Measurements from ENCODE around the gene PAF1.

PAF1 gene

GRCh38 chr19:39409208-39410016, 18.5 kb upstream of the PAF1 start:
- DNase-seq (ENCODE audit: low read depth): peak; percentile 93
- no peaks in the 10 kb centered on the region for H3K9me3 ChIP-seq (ENCODE audit: control insufficient read depth, low read length)
- peaks cover 15% of the 10 kb centered on the region for H3K36me3 ChIP-seq (ENCODE audit: control insufficient read depth, insufficient read depth, low read length, severe bottlenecking)
- H3K27me3 ChIP-seq (replicated peaks; ENCODE audit: control insufficient read depth, insufficient read depth, low read length): no peaks in the 10 kb centered on the region
- peaks cover 36% of the 10 kb centered on the region for H3K4me1 ChIP-seq (ENCODE audit: control insufficient read depth, insufficient read depth, low read length)
- peak overlapping the region; percentile 99 for H3K4me3 ChIP-seq (ENCODE audit: low read length)
- peak overlapping the region; percentile 100 for H3K9ac ChIP-seq (ENCODE audit: low read length)

- no peaks in the 10 kb centered on the region for H3K27me3 ChIP-seq (replicated peaks; ENCODE audit: control insufficient read depth, insufficient read depth, low read length)
- peak overlapping the region; percentile 99 for H3K4me3 ChIP-seq (ENCODE audit: low read length)
- DNase-seq (ENCODE audit: low read depth): peak; percentile 64
Observed at GRCh38 chr19:39408392-39409207, 17.7 kb upstream of the PAF1 start.

GRCh38 chr19:39407660-39408391, 16.9 kb upstream of the PAF1 start:
- Histone ChIP-seq H3K4me3 (ENCODE audit: low read length) (peak overlapping the region; percentile 99), H3K36me3 (ENCODE audit: control insufficient read depth, insufficient read depth, low read length, severe bottlenecking) (peaks cover 15% of the 10 kb centered on the region), H3K9me3 (ENCODE audit: control insufficient read depth, low read length) (no peaks in the 10 kb centered on the region), H3K4me1 (ENCODE audit: control insufficient read depth, insufficient read depth, low read length) (peaks cover 38% of the 10 kb centered on the region), H3K27me3 (replicated peaks; ENCODE audit: control insufficient read depth, insufficient read depth, low read length) (no peaks in the 10 kb centered on the region), H3K9ac (ENCODE audit: low read length) (peak overlapping the region; percentile 100)
- peak; percentile 66 for DNase-seq (ENCODE audit: low read depth)

More at GRCh38 chr19:39408392-39409207, 17.7 kb upstream of the PAF1 start:
- Histone ChIP-seq H3K9ac (ENCODE audit: low read length) (peak overlapping the region; percentile 100), H3K36me3 (ENCODE audit: control insufficient read depth, insufficient read depth, low read length, severe bottlenecking) (peaks cover 15% of the 10 kb centered on the region), H3K4me1 (ENCODE audit: control insufficient read depth, insufficient read depth, low read length) (peaks cover 34% of the 10 kb centered on the region), H3K9me3 (ENCODE audit: control insufficient read depth, low read length) (no peaks in the 10 kb centered on the region)

- H3K9me3 ChIP-seq (ENCODE audit: control insufficient read depth, low read length): no peaks in the 10 kb centered on the region
- peak overlapping the region; percentile 99 for H3K4me3 ChIP-seq (ENCODE audit: low read length)
- H3K4me1 ChIP-seq (ENCODE audit: control insufficient read depth, insufficient read depth, low read length): peaks cover 42% of the 10 kb centered on the region
- peaks cover 15% of the 10 kb centered on the region for H3K36me3 ChIP-seq (ENCODE audit: control insufficient read depth, insufficient read depth, low read length, severe bottlenecking)
- H3K27me3 ChIP-seq (replicated peaks; ENCODE audit: control insufficient read depth, insufficient read depth, low read length): no peaks in the 10 kb centered on the region
- peak overlapping the region; percentile 100 for H3K9ac ChIP-seq (ENCODE audit: low read length)
- DNase-seq (ENCODE audit: low read depth): no peak
Observed at GRCh38 chr19:39407410-39407659, 16.4 kb upstream of the PAF1 start.

- no peaks in the 10 kb centered on the region for H3K27me3 ChIP-seq (replicated peaks; ENCODE audit: control insufficient read depth, insufficient read depth, low read length)
- H3K4me3 ChIP-seq (ENCODE audit: low read length): peak within 1 kb of the TSS; percentile 99
- peak; percentile 95 for DNase-seq (ENCODE audit: low read depth)
- H3K9ac ChIP-seq (ENCODE audit: low read length): peak within 1 kb of the TSS; percentile 100
- no peaks in the 10 kb centered on the region for H3K9me3 ChIP-seq (ENCODE audit: control insufficient read depth, low read length)
- H3K36me3 ChIP-seq (ENCODE audit: control insufficient read depth, insufficient read depth, low read length, severe bottlenecking): peaks cover 15% of the 10 kb centered on the region
- H3K4me1 ChIP-seq (ENCODE audit: control insufficient read depth, insufficient read depth, low read length): peaks cover 47% of the 10 kb centered on the region
Observed at GRCh38 chr19:39406656-39407409, 15.9 kb upstream of the PAF1 start, which contains the start of gene ZFP36. Gene ZFP36, plus strand, starts transcription at chr19:39406847. Its CDS starts 58 bp downstream, at chr19:39406905.

GRCh38 chr19:39405958-39406655, 15.2 kb upstream of the PAF1 start:
- Histone ChIP-seq H3K27me3 (replicated peaks; ENCODE audit: control insufficient read depth, insufficient read depth, low read length) (no peaks in the 10 kb centered on the region), H3K9me3 (ENCODE audit: control insufficient read depth, low read length) (no peaks in the 10 kb centered on the region), H3K4me1 (ENCODE audit: control insufficient read depth, insufficient read depth, low read length) (peaks cover 47% of the 10 kb centered on the region), H3K36me3 (ENCODE audit: control insufficient read depth, insufficient read depth, low read length, severe bottlenecking) (peaks cover 15% of the 10 kb centered on the region), H3K9ac (ENCODE audit: low read length) (peak overlapping the region; percentile 88), H3K4me3 (ENCODE audit: low read length) (peak overlapping the region; percentile 83)
- no peak for DNase-seq (ENCODE audit: low read depth)

- peak overlapping the region; percentile 88 for H3K9ac ChIP-seq (ENCODE audit: low read length)
- no peaks in the 10 kb centered on the region for H3K9me3 ChIP-seq (ENCODE audit: control insufficient read depth, low read length)
- peak overlapping the region; percentile 83 for H3K4me3 ChIP-seq (ENCODE audit: low read length)
- no peaks in the 10 kb centered on the region for H3K27me3 ChIP-seq (replicated peaks; ENCODE audit: control insufficient read depth, insufficient read depth, low read length)
- peak; percentile 30 for DNase-seq (ENCODE audit: low read depth)
- peaks cover 15% of the 10 kb centered on the region for H3K36me3 ChIP-seq (ENCODE audit: control insufficient read depth, insufficient read depth, low read length, severe bottlenecking)
- peaks cover 40% of the 10 kb centered on the region for H3K4me1 ChIP-seq (ENCODE audit: control insufficient read depth, insufficient read depth, low read length)
Observed at GRCh38 chr19:39405261-39405957, 14.5 kb upstream of the PAF1 start.

GRCh38 chr19:39403331-39404312, 12.7 kb upstream of the PAF1 start:
- H3K27me3 ChIP-seq (replicated peaks; ENCODE audit: control insufficient read depth, insufficient read depth, low read length): no peaks in the 10 kb centered on the region
- peak overlapping the region; percentile 88 for H3K9ac ChIP-seq (ENCODE audit: low read length)
- peaks cover 10% of the 10 kb centered on the region for H3K36me3 ChIP-seq (ENCODE audit: control insufficient read depth, insufficient read depth, low read length, severe bottlenecking)
- no peaks in the 10 kb centered on the region for H3K9me3 ChIP-seq (ENCODE audit: control insufficient read depth, low read length)
- H3K4me3 ChIP-seq (ENCODE audit: low read length): peak overlapping the region; percentile 76
- H3K4me1 ChIP-seq (ENCODE audit: control insufficient read depth, insufficient read depth, low read length): peaks cover 38% of the 10 kb centered on the region
- DNase-seq (ENCODE audit: low read depth): peak; percentile 100

Data from adipocyte (in vitro differentiated cells).